Stimulated activated CD4-positive, alpha-beta T cell treated with anti-CD3 and anti-CD28 coated beads, Interleukin-4, amount 100 ng/mL, for 4 hours (primary cell): Measurements from ENCODE around the gene YTHDC2.
A peak's percentile ranks its signal among the peaks of the same experiment; 100 is the strongest.

Experiments used
- DNase-seq, 2 experiments: peaks; one replicate each; pipeline ENCODE4 v3.0.0-alpha.2; 2020

The YTHDC2 gene

GRCh38 chr5:113606298-113607134 lies 93.0 kb downstream of the YTHDC2 start:
- peak; percentile 7 to 19 for DNase-seq

- no peak for DNase-seq
Measured at GRCh38 chr5:113607361-113607760, 93.9 kb downstream of the YTHDC2 start.

DNA sequence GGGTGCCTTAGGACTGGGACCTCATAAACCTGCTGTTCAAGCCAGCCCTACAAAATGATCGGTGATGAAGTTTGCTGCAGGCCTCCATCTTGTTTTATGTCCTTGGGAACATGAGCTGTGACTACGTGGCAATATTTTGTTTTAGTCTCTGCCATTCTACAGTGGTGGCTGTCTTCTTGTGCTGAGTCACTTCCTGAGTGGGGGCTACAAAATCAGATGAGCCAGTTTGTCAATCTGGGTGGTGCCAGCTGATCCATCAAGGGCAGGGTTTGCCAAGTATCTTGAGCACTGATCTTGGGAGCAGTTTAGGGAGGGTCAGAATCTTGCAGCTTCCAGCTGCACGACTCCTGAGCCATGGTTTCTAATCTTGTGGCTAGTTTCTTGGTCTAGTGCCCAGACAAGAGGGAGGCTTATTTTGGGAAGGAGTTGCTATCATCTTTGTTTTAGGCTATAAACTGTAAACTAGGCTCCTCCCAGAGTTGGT lies 94.7 kb downstream of the YTHDC2 start:
- no peak for DNase-seq

DNA sequence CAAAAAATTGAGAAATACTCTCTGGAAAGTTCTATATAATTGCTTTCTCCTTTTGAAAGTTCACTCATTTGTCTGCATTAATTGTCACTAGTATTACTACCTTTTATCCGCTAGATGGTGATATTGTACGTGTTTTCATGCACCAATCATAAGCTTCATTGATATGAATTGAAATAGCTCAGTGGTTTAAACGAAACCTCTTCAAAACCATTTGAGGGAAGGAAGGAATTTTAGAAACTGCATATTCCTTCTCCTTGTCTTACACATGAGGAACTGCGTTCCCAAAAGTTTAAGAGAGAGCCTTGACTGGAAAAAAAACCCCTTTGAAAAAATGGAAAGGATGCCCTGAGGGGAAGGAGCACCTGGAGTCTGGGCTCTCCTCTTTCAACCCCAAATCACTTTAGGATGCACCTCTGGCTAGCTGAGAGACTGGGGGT lies 98.6 kb downstream of the YTHDC2 start:
- no peak for DNase-seq

- no peak for DNase-seq
Measured at GRCh38 chr5:113614191-113614590, 100.7 kb downstream of the YTHDC2 start.

GRCh38 chr5:113615708-113616107 lies 102.2 kb downstream of the YTHDC2 start:
- no peak for DNase-seq

GRCh38 chr5:113617191-113617796 lies 103.8 kb downstream of the YTHDC2 start:
- DNase-seq: no peak

DNA sequence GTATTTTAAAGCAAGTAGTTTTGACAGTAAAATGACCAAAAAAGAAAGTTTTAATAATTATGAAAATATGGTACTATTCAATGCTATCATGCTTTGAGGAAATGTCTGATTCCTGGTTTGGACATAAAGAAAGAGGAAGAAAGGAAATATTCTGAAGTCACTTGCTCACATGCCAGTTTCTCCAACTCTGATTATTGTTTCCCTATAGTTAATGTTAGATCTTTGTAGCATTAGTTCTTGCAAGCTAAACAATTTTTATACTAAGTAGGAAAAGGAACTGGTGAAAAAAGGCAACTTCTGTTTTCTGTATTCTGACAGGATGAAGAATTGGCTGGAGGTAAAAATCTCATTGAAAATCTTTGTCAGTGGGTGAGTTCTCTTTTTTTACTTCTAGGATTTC lies 119.5 kb downstream of the YTHDC2 start:
- DNase-seq: no peak

GRCh38 chr5:113634957-113635356 lies 121.5 kb downstream of the YTHDC2 start:
- DNase-seq: no peak

- DNase-seq: no peak
Measured at GRCh38 chr5:113641715-113642114, 128.2 kb downstream of the YTHDC2 start.
